Measurements from ENCODE around the gene NUDT15. TPM values are rescaled to one million over a fixed set of nuclear protein-coding genes. Genes with fewer than 3 reads are reported as not detected.

Gene NUDT15
- total and polyA plus RNA-seq, 2 of the 8 experiments (the other 6 are each of a cell fraction or from before 2014, with no cell fraction given) = 37.8 to 65.9 TPM

GRCh38 chr13:48001114-48001881, 36.2 kb upstream of the NUDT15 start, which contains the start of gene SUCLA2 (continued):
- TF ChIP-seq JUN (IDR thresholded peaks at IDR 0.05; ENCODE audit: low read depth, low read length) (no peak), SP1 (IDR thresholded peaks at IDR 0.05; ENCODE audit: low read depth, low read length) (peak; percentile 36; the same call in 1 of the 2 replicates), SAP30 (IDR thresholded peaks at IDR 0.05; ENCODE audit: insufficient read depth, insufficient replicate concordance, low read length) (no peak), ZNF274 (IDR thresholded peaks at IDR 0.05; ENCODE audit: borderline replicate concordance, extremely low read depth, low read length) (no peak), EP300 (IDR thresholded peaks at IDR 0.05; ENCODE audit: borderline replicate concordance in 1 of 2, low read depth in 2 of 2, low read length in 2 of 2) (no peak), RXRA (IDR thresholded peaks at IDR 0.05; ENCODE audit: insufficient read depth, low read depth, low read length) (no peak), NANOG (IDR thresholded peaks at IDR 0.05; ENCODE audit: insufficient read depth, low read depth, low read length, poor library complexity, severe bottlenecking) (peak; percentile 5), BACH1 (IDR thresholded peaks at IDR 0.05; ENCODE audit: low read length) (no peak), BCL11A (IDR thresholded peaks at IDR 0.05; ENCODE audit: low read depth in 2 of 2, low read length in 2 of 2) (no peak), MAX (IDR thresholded peaks at IDR 0.05) (no peak; the same call in none of the 2 replicates), PHF8 (conservative IDR thresholded peaks at IDR 0.05; ENCODE audit: low read depth, low read length) (peak; percentile 95), FOSL1 (IDR thresholded peaks at IDR 0.05; ENCODE audit: insufficient read depth, low read depth, low read length) (no peak), BRCA1 (IDR thresholded peaks at IDR 0.05; ENCODE audit: low read depth, low read length) (no peak), EZH2 (IDR thresholded peaks at IDR 0.05; ENCODE audit: low read depth, low read length, severe bottlenecking) (no peak), KDM1A (IDR thresholded peaks at IDR 0.05; ENCODE audit: borderline replicate concordance, low read length) (peak; percentile 68; the same call in 1 of the 2 replicates), KDM4A (IDR thresholded peaks at IDR 0.05; ENCODE audit: low read depth, low read length, severe bottlenecking) (peak; percentile 9)
